Peyer's patch (tissue), 4 donors: Measurements from ENCODE around the gene TRPM8. TPM values are rescaled to one million over a fixed set of nuclear protein-coding genes. Genes with fewer than 3 reads are reported as not detected.

Experiments used
- DNase-seq, 3 donors: peaks; one replicate each; pipeline ENCODE4 v3.0.0-alpha.2; 2017 to 2019
- H3K27ac ChIP-seq, 4 donors: fragments of 200-600 bp; sonication (generic); one replicate each; pipeline ENCODE4 v1.5.1; 2016 to 2019
- H3K27me3 ChIP-seq, 2 donors: fragments of 200-600 bp; sonication (generic); one replicate each; pipeline ENCODE4 v1.5.1; 2019
- H3K36me3 ChIP-seq, 3 donors: fragments of 200-600 bp; sonication (generic); one replicate each; pipeline ENCODE4 v1.5.1; 2016 to 2019
- H3K4me1 ChIP-seq, 4 donors: fragments of 200-600 bp; sonication (generic); one replicate each; pipeline ENCODE4 v1.5.1; 2016 to 2019
- H3K4me3 ChIP-seq, 4 donors: fragments of 200-600 bp; sonication (generic); 1 replicate in 3 of 4; 2 replicates in 1 of 4; pipeline ENCODE4 v1.5.1; 2016 to 2019; ENCODE audit warnings: mild to moderate bottlenecking in 1 of 4
- H3K9me3 ChIP-seq, 4 donors: fragments of 200-600 bp; sonication (generic); one replicate each; pipeline ENCODE4 v1.5.1; 2016 to 2019; ENCODE audit warnings: mild to moderate bottlenecking in 1 of 4
- CTCF ChIP-seq, 6 experiments: fragments of 450-650 bp in 4 of 6; fragments of 200-600 bp in 2 of 6; sonication (generic) in 1 of 6; IDR thresholded peaks; one replicate each; pipeline ENCODE4 v1.5.1; 2017 to 2019; ENCODE audit warnings: antibody characterized with exemption in 6 of 6, mild to moderate bottlenecking in 3 of 6, moderate library complexity in 1 of 6
- POLR2A ChIP-seq, 2 donors: fragments of 450-650 bp; IDR thresholded peaks; one replicate each; pipeline ENCODE4 v1.5.1; 2017; ENCODE audit warnings: antibody characterized with exemption in 2 of 2, mild to moderate bottlenecking in 2 of 2, moderate library complexity in 2 of 2
- total RNA-seq, 4 donors: library from RNA; depleted of rRNA; stranded (reverse); fragments of >200 nt; gene quantifications; one replicate each; pipeline ENCODE4 v1.1.0, GENCODE V29; 2016

TRPM8 gene
- total RNA-seq, 4 donors from 2014 or later = not detected

GRCh38 chr2:233992513-233993217 is 75.5 kb downstream of the TRPM8 start:
- no peak for TF ChIP-seq POLR2A (IDR thresholded peaks at IDR 0.05)
- no peak for TF ChIP-seq CTCF (IDR thresholded peaks at IDR 0.05)
- Histone ChIP-seq H3K9me3 (no peaks in the 10 kb centered on the region), H3K27ac (no peak overlapping the region), H3K4me1 (no peaks in the 10 kb centered on the region), H3K27me3 (no peaks in the 10 kb centered on the region), H3K4me3 (no peak overlapping the region), H3K36me3 (no peaks in the 10 kb centered on the region)
- DNase-seq = no peak

- TF ChIP-seq CTCF (IDR thresholded peaks at IDR 0.05) (no peak), POLR2A (IDR thresholded peaks at IDR 0.05) (no peak)
- Histone ChIP-seq H3K4me3 (no peak overlapping the region), H3K9me3 (no peaks in the 10 kb centered on the region), H3K4me1 (no peaks in the 10 kb centered on the region), H3K27me3 (no peaks in the 10 kb centered on the region), H3K36me3 (no peaks in the 10 kb centered on the region), H3K27ac (no peak overlapping the region)
- DNase-seq = no peak
Measured at GRCh38 chr2:233993461-233993860, 76.3 kb downstream of the TRPM8 start.

DNA sequence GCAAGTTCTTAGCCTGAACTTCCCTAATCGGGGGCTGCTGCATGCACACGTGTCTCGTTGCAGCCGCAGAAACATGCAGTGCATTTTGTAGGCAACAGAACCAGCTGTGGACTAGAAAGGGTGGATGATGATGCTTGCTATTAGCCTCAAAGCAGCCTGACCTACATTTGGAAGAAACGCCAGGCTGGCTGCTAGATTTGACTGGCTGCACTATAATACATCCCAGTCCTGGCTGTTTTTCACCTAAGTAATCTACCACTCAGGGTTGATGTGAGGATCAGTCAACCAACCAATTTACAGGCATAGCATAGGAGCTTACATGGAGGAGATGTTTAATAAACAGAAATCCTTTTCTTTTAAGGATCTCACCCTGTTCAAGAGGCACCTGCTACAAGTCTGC is 77.0 kb downstream of the TRPM8 start:
- no peak overlapping the region for H3K4me3 ChIP-seq
- H3K36me3 ChIP-seq = no peaks in the 10 kb centered on the region
- no peaks in the 10 kb centered on the region for H3K4me1 ChIP-seq
- H3K27me3 ChIP-seq = no peaks in the 10 kb centered on the region
- H3K9me3 ChIP-seq = no peaks in the 10 kb centered on the region
- TF ChIP-seq POLR2A (IDR thresholded peaks at IDR 0.05) (no peak), CTCF (IDR thresholded peaks at IDR 0.05) (no peak)
- no peak for DNase-seq
- no peak overlapping the region for H3K27ac ChIP-seq

DNA sequence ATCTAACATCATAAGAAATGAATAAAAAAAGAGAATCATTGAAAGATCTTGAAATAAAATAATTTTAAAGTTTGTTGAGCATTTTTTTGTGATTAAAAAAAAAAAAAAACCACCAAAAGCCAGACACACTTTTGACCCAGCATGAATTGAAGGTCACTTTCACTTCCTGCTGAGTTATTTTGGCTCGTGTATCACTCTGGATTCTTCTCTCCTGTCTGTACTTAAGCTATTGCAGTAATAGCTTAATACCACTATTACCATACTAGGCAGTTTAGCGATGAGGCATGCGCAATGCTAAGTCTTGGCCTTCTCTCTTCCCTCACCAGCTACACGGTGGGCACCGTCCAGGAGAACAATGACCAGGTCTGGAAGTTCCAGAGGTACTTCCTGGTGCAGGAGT is 78.8 kb downstream of the TRPM8 start:
- TF ChIP-seq POLR2A (IDR thresholded peaks at IDR 0.05) (no peak), CTCF (IDR thresholded peaks at IDR 0.05) (no peak)
- H3K9me3 ChIP-seq = no peaks in the 10 kb centered on the region

DNA sequence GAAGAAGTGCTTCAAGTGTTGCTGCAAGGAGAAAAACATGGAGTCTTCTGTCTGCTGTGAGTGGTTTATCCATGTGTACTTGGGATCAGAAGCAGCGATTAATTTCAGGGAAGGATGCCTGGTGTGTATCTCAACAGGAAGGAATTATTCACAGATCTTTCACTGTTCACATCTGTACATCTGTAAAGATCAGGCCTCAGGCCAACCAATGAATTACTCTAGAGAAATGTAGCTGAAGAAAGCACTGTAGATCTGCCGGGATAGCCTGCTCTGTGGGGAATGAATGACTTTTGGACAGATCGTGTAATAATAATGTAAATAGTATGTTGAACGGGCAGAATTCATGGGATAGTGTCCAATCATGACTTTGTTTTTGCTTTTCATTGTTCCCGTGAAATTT is 79.3 kb downstream of the TRPM8 start:
- Histone ChIP-seq H3K27ac (no peak overlapping the region), H3K36me3 (no peaks in the 10 kb centered on the region), H3K9me3 (no peaks in the 10 kb centered on the region), H3K4me3 (no peak overlapping the region), H3K27me3 (no peaks in the 10 kb centered on the region), H3K4me1 (no peaks in the 10 kb centered on the region)
- DNase-seq = no peak
- no peak for TF ChIP-seq CTCF (IDR thresholded peaks at IDR 0.05)
- no peak for TF ChIP-seq POLR2A (IDR thresholded peaks at IDR 0.05)

More for the DNA sequence above, 78.8 kb downstream of the TRPM8 start:
- Histone ChIP-seq H3K27me3 (no peaks in the 10 kb centered on the region), H3K27ac (no peak overlapping the region), H3K4me3 (no peak overlapping the region), H3K4me1 (no peaks in the 10 kb centered on the region), H3K36me3 (no peaks in the 10 kb centered on the region)
- DNase-seq = no peak

- Histone ChIP-seq H3K4me3 (no peak overlapping the region), H3K9me3 (no peaks in the 10 kb centered on the region), H3K36me3 (no peaks in the 10 kb centered on the region), H3K27me3 (no peaks in the 10 kb centered on the region), H3K4me1 (no peaks in the 10 kb centered on the region), H3K27ac (no peak overlapping the region)
- TF ChIP-seq CTCF (IDR thresholded peaks at IDR 0.05) = no peak
- no peak for TF ChIP-seq POLR2A (IDR thresholded peaks at IDR 0.05)
- DNase-seq = no peak
Measured at GRCh38 chr2:233997707-233998106, 80.5 kb downstream of the TRPM8 start.
